Smooth muscle cell (in vitro differentiated cells): ENCODE results near the gene LYSMD1. TPM values are rescaled to one million over a fixed set of nuclear protein-coding genes. Genes with fewer than 3 reads are reported as not detected.

ENCODE experiments used
- DNase-seq: peaks from one replicate; lab custom pipeline; 2025; ENCODE audit not compliant: unreplicated experiment; lab: John Stamatoyannopoulos, UW
- H2AFZ ChIP-seq: fragments of 200-600 bp; sonication (generic); 2 replicates; pipeline ENCODE4 v1.6.0; 2016; ENCODE audit warnings: antibody characterized with exemption, low read depth, mild to moderate bottlenecking
- H3F3A ChIP-seq: fragments of 200-600 bp; sonication (generic); 2 replicates; pipeline ENCODE4 v1.6.0; 2017; ENCODE audit warnings: antibody characterized with exemption, low read depth
- H3K27ac ChIP-seq: fragments of 200-600 bp; sonication (generic); 2 replicates; pipeline ENCODE4 v1.5.1; 2016; ENCODE audit warnings: low read depth, mild to moderate bottlenecking
- H3K27me3 ChIP-seq: fragments of 200-600 bp; sonication (generic); 2 replicates; pipeline ENCODE4 v1.6.1; 2016; ENCODE audit warnings: low read depth, mild to moderate bottlenecking
- H3K36me3 ChIP-seq: fragments of 200-600 bp; sonication (generic); 2 replicates; pipeline ENCODE4 v1.5.1; 2016; ENCODE audit warnings: low read depth
- H3K4me1 ChIP-seq: fragments of 200-600 bp; sonication (generic); 2 replicates; pipeline ENCODE4 v1.5.1; 2016; ENCODE audit warnings: low read depth
- H3K4me2 ChIP-seq: fragments of 200-600 bp; sonication (generic); 2 replicates; pipeline ENCODE4 v1.6.0; 2016; ENCODE audit warnings: mild to moderate bottlenecking
- H3K4me3 ChIP-seq: fragments of 200-600 bp; sonication (generic); 2 replicates; pipeline ENCODE4 v1.5.1; 2016; ENCODE audit warnings: mild to moderate bottlenecking
- H3K79me2 ChIP-seq: fragments of 200-600 bp; sonication (generic); 2 replicates; pipeline ENCODE4 v1.6.0; 2016; ENCODE audit warnings: low read depth, mild to moderate bottlenecking
- H3K9ac ChIP-seq: fragments of 200-600 bp; sonication (generic); 2 replicates; pipeline ENCODE4 v1.6.0; 2016; ENCODE audit warnings: low read depth
- H3K9me3 ChIP-seq: fragments of 200-600 bp; sonication (generic); replicated peaks from 2 replicates; pipeline ENCODE4 v1.5.1; 2016; ENCODE audit warnings: low read depth
- H4K20me1 ChIP-seq: fragments of 200-600 bp; sonication (generic); 2 replicates; pipeline ENCODE4 v1.6.0; 2016; ENCODE audit warnings: low read depth
- CTCF ChIP-seq: fragments of 200-600 bp; sonication (generic); IDR thresholded peaks from 2 replicates; pipeline ENCODE4 v1.5.1; 2017; ENCODE audit warnings: borderline replicate concordance, mild to moderate bottlenecking, antibody characterized with exemption; ENCODE audit not compliant: insufficient read depth, poor library complexity, severe bottlenecking
- WGBS: methylation state at CpG from one replicate; pipeline ENCODE4 v1.1.7; 2016; ENCODE audit warnings: low lambda C conversion rate; 5-methylcytosine and 5-hydroxymethylcytosine counted together
- polyA plus RNA-seq: library from polyadenylated mRNA; unstranded; fragments of >200 nt; fragmentation: Nextera tagmentation; extraction: Ambion mirVana; gene quantifications from 2 replicates; pipeline ENCODE4 v1.2.1, GENCODE V29; 2016
- total RNA-seq: library from RNA; depleted of rRNA; stranded (reverse); fragments of >200 nt; gene quantifications from 2 replicates; pipeline ENCODE4 v1.2.3, GENCODE V29; 2014

Gene LYSMD1
- total and polyA plus RNA-seq, 2 experiments from 2014 or later: 2.5 to 9.7 TPM

GRCh38 chr1:151145304-151146071, 20.2 kb downstream of the LYSMD1 start:
- H3K4me3 ChIP-seq: peak overlapping the region; percentile 78
- no peaks in the 10 kb centered on the region for H3K9me3 ChIP-seq
- H3K36me3 ChIP-seq: no peaks in the 10 kb centered on the region
- no peaks in the 10 kb centered on the region for H3K27me3 ChIP-seq
- peak overlapping the region; percentile 96 for H3K4me2 ChIP-seq
- H3K27ac ChIP-seq: no peak overlapping the region
- H3K79me2 ChIP-seq: no peaks in the 10 kb centered on the region
- TF ChIP-seq CTCF: no peak
- H2AFZ ChIP-seq: peak overlapping the region; percentile 64
- H4K20me1 ChIP-seq: no peaks in the 10 kb centered on the region
- no peak overlapping the region for H3K9ac ChIP-seq
- H3K4me1 ChIP-seq: peaks cover 17% of the 10 kb centered on the region
- H3F3A ChIP-seq: peaks cover 8% of the 10 kb centered on the region
- no peak for DNase-seq
- 11% methylated on average over 38 of the region's 43 CpGs for WGBS

GRCh38 chr1:151144474-151145303, 21.0 kb downstream of the LYSMD1 start:
- Histone ChIP-seq H4K20me1 (no peaks in the 10 kb centered on the region), H3K4me1 (peaks cover 17% of the 10 kb centered on the region), H3K4me2 (peak overlapping the region; percentile 96), H3K9ac (no peak overlapping the region), H2AFZ (no peak overlapping the region), H3K27ac (no peak overlapping the region), H3K9me3 (no peaks in the 10 kb centered on the region), H3K79me2 (no peaks in the 10 kb centered on the region), H3K4me3 (peak overlapping the region; percentile 78), H3K36me3 (no peaks in the 10 kb centered on the region), H3F3A (peaks cover 8% of the 10 kb centered on the region), H3K27me3 (no peaks in the 10 kb centered on the region)
- DNase-seq: no peak
- no peak for TF ChIP-seq CTCF
- WGBS: 66% methylated on average over 7 of the region's 7 CpGs

- no peak for TF ChIP-seq CTCF
- peaks cover 8% of the 10 kb centered on the region for H3F3A ChIP-seq
- H3K4me3 ChIP-seq: no peak overlapping the region
- no peak overlapping the region for H3K27ac ChIP-seq
- H3K36me3 ChIP-seq: no peaks in the 10 kb centered on the region
- H4K20me1 ChIP-seq: no peaks in the 10 kb centered on the region
- no peaks in the 10 kb centered on the region for H3K9me3 ChIP-seq
- H2AFZ ChIP-seq: no peak overlapping the region
- no peaks in the 10 kb centered on the region for H3K79me2 ChIP-seq
- H3K9ac ChIP-seq: no peak overlapping the region
- no peak for DNase-seq
- WGBS: 50% methylated on average over 5 of the region's 5 CpGs
- peaks cover 17% of the 10 kb centered on the region for H3K4me1 ChIP-seq
- no peak overlapping the region for H3K4me2 ChIP-seq
- H3K27me3 ChIP-seq: no peaks in the 10 kb centered on the region
Measured at GRCh38 chr1:151143986-151144385, 21.7 kb downstream of the LYSMD1 start.
